Muscle of leg (tissue), 11 donors: ENCODE measurements around the gene LMF1. TPM values are rescaled to one million over a fixed set of nuclear protein-coding genes. Genes with fewer than 3 reads are reported as not detected.
A peak's percentile ranks its signal among the peaks of the same experiment; 100 is the strongest.

ENCODE experiments used
- DNase-seq: peaks from one replicate; pipeline ENCODE4 v3.0.0; 2013
- H3K27ac ChIP-seq: one replicate; pipeline ENCODE4 v1.5.1; 2013; ENCODE audit warnings: mild to moderate bottlenecking, low read length, control low read depth
- H3K27me3 ChIP-seq: one replicate; pipeline ENCODE4 v1.6.1; 2013; ENCODE audit warnings: low read length; ENCODE audit not compliant: control insufficient read depth, insufficient read depth
- H3K36me3 ChIP-seq: one replicate; pipeline ENCODE4 v1.6.1; 2013; ENCODE audit warnings: low read length; ENCODE audit not compliant: control insufficient read depth, insufficient read depth
- H3K4me1 ChIP-seq: one replicate; pipeline ENCODE4 v1.6.1; 2013; ENCODE audit warnings: low read length; ENCODE audit not compliant: control insufficient read depth, insufficient read depth
- H3K4me3 ChIP-seq: one replicate; pipeline ENCODE4 v1.5.1; 2013; ENCODE audit warnings: low read length, control low read depth
- H3K9me3 ChIP-seq: replicated peaks from 2 replicates; pipeline ENCODE4 v1.6.1; 2013; ENCODE audit warnings: low read depth, low read length; ENCODE audit not compliant: control insufficient read depth
- WGBS: methylation state at CpG from one replicate; pipeline ENCODE4 v1.1.5; 2013; ENCODE audit warnings: missing lambda C conversion rate; ENCODE audit not compliant: insufficient coverage; 5-methylcytosine and 5-hydroxymethylcytosine counted together
- polyA plus RNA-seq, 8 donors: library from polyadenylated mRNA; unstranded; fragments of 120-200 nt; gene quantifications; one replicate each; pipeline versions ENCODE4 v1.2.1 to v1.2.3, GENCODE V29; 2013; ENCODE audit warnings: inconsistent platforms in 1 of 8, low replicate concordance in 1 of 8; ENCODE audit not compliant: insufficient read length in 8 of 8, insufficient read depth in 1 of 8
- total RNA-seq: library from RNA; stranded (reverse); fragments of 120-200 nt; gene quantifications from one replicate; pipeline ENCODE4 v1.2.4, GENCODE V29; 2013

Gene LMF1
- total and polyA plus RNA-seq, 9 donors, result 8.7 to 14.1 (median 10.2) TPM

DNA sequence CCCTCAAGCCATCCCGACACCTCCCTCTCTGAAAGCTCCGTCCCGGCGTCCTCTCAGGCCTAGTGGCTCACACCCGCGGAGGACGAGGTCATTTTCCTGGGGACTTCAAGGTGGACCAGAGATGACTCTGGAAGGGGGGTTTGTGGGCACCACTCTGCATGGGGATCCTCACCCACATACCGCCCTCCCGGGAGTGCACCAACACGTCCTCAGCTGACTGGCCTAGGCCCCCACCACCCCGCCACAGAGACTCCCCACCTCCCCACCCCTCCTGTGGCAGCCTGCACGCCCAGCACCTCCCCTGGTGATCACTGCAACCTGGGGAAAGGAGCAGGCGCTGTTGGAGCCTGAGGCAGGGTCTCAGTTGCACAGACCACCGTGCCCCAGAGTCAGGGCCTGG is 8.4 kb upstream of the LMF1 start:
- Histone ChIP-seq H3K4me3 (no peak overlapping the region), H3K4me1 (peaks cover 85% of the 10 kb centered on the region), H3K36me3 (no peaks in the 10 kb centered on the region), H3K27ac (no peak overlapping the region), H3K9me3 (no peaks in the 10 kb centered on the region), H3K27me3 (peaks cover 25% of the 10 kb centered on the region)
- WGBS, result 83% methylated on average over 2 of the region's 14 CpGs
- no peak for DNase-seq

DNA sequence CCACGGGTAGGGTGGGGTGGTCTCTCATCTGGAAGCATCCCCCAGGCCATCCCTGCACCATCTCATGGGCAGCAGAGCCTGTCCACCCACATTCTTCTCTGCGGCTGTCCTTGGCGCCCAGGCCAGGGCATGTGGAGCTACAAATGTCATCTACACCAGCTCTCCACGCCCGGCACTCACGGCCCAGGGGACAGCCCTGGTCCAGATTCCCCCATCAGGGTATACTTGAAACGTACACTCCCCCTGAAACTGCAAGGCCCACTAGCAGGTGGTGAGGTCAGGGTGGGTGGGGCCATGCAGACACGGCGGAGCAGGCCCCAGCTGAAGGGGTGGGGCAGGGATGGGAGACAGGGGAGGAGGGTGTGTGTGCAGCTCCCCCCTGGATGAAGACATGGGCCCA is 7.6 kb upstream of the LMF1 start:
- Histone ChIP-seq H3K4me3 (no peak overlapping the region), H3K27me3 (peaks cover 20% of the 10 kb centered on the region)
- WGBS, result no CpG with 5 or more reads among the region's 9 CpGs

DNA sequence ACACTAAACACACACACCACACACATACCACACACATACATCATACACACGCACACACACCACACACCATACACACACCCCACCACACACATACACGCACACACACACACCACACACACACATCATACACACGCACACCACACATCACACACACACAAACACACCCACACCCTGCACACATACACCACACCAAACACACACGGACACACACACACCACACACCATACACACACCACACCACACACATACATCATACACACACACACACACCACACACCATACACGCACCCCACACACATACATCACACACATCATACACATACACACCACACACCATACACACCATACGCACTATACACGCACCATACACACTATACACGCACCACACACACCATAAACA is 7.1 kb upstream of the LMF1 start:
- WGBS, result 39% methylated on average over 4 of the region's 8 CpGs
- peaks cover 16% of the 10 kb centered on the region for H3K27me3 ChIP-seq

More for the DNA sequence above, 7.6 kb upstream of the LMF1 start:
- H3K9me3 ChIP-seq, result no peaks in the 10 kb centered on the region
- DNase-seq, result no peak
- no peaks in the 10 kb centered on the region for H3K36me3 ChIP-seq
- H3K27ac ChIP-seq, result no peak overlapping the region
- H3K4me1 ChIP-seq, result peaks cover 85% of the 10 kb centered on the region

DNA sequence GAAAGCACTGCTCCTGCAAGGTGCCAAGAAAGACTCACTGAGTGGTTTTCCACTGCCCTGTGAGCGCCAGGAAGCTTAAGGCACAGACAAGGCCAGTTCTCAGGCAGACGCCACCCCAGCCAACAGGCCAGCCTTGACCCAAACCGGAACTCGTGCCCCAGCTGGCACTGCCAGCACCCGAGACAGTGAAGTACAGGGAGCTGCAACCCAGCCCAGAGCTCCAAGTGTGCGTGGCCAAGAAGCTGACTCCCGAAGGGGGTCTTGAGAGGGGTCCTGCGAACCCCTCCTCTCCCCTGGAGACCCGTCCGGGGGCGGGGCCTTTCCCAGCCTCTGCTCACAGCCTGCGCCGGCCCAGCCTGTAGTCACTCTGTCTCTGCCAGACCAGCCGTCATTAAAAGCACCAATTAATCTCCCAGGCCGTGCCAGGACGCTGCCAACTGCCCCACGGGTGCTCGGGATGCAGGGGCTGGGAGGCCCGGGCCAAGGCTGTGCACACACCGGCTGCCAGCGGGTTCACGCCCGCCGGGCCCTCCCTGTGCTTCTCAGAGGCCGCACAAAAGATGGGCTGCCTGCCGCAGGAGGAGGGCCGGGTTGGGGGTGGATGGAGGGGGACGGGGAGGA is 6.4 kb upstream of the LMF1 start:
- no peaks in the 10 kb centered on the region for H3K36me3 ChIP-seq
- no peaks in the 10 kb centered on the region for H3K9me3 ChIP-seq
- WGBS, result 24% methylated on average over 23 of the region's 28 CpGs
- H3K4me3 ChIP-seq, result no peak overlapping the region
- H3K27ac ChIP-seq, result peak overlapping the region; percentile 75
- DNase-seq, result peak; percentile 87
- peaks cover 80% of the 10 kb centered on the region for H3K4me1 ChIP-seq
- H3K27me3 ChIP-seq, result peaks cover 9% of the 10 kb centered on the region

More for the DNA sequence above, 7.1 kb upstream of the LMF1 start:
- Histone ChIP-seq H3K36me3 (no peaks in the 10 kb centered on the region), H3K4me1 (peaks cover 83% of the 10 kb centered on the region), H3K9me3 (no peaks in the 10 kb centered on the region), H3K27ac (peak overlapping the region; percentile 75), H3K4me3 (no peak overlapping the region)
- DNase-seq, result no peak

DNA sequence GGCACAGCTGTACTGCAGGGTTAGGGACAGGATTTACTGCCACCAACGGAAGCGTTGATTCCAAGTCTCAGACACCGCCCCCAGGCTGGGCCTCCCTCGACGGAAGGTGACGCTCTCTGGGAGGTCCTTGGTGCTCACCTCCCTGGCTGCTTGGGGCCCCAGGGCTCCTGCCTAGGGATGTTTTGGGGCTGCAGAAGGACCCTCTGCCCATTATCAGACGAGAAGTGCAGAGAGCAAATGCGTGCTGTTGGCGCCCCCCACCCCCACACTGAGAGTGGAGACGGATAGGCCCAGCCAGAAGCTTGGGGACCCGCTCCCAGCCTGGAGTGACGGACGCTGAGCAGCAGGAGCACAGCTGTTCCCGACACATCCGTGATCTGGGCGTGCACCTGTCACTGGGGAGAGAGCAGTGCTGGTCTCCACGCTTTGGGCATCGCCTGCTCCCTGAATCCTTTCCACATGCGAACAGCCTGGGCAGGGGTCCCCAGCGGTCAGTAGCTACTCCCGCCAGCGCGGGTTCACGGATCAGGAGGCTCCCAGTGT is 5.7 kb upstream of the LMF1 start:
- H3K4me3 ChIP-seq, result no peak overlapping the region
- 41% methylated on average over 24 of the region's 24 CpGs for WGBS
- H3K27me3 ChIP-seq, result peaks cover 7% of the 10 kb centered on the region
- peak overlapping the region; percentile 75 for H3K27ac ChIP-seq
- no peaks in the 10 kb centered on the region for H3K36me3 ChIP-seq
- peaks cover 2% of the 10 kb centered on the region for H3K9me3 ChIP-seq
- H3K4me1 ChIP-seq, result peaks cover 82% of the 10 kb centered on the region
- peak; percentile 85 for DNase-seq

DNA sequence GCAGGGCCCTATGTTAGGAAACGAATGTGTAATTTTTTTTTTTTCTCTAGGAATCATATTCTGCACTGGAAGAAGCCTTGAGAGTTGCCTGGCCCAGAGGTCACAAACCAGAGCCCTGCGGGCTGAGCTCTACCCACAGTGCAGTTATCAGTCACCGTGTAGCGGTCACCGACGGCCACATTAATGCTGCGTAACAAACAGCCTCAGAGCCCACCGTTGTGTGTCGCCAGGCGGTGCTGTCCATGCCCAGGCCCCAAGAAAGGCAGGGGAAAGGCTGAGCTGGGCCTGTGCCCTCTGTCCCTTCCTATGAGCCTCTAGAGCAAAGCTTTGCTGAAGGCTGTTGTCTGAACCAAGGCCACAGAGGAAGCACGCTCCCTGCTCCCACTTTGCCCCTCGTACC is 4.5 kb upstream of the LMF1 start:
- WGBS, result 91% methylated on average over 11 of the region's 12 CpGs
- Histone ChIP-seq H3K27ac (peak overlapping the region; percentile 64), H3K9me3 (peaks cover 3% of the 10 kb centered on the region), H3K4me1 (peaks cover 84% of the 10 kb centered on the region), H3K36me3 (no peaks in the 10 kb centered on the region), H3K27me3 (peaks cover 7% of the 10 kb centered on the region), H3K4me3 (no peak overlapping the region)
- DNase-seq, result no peak

DNA sequence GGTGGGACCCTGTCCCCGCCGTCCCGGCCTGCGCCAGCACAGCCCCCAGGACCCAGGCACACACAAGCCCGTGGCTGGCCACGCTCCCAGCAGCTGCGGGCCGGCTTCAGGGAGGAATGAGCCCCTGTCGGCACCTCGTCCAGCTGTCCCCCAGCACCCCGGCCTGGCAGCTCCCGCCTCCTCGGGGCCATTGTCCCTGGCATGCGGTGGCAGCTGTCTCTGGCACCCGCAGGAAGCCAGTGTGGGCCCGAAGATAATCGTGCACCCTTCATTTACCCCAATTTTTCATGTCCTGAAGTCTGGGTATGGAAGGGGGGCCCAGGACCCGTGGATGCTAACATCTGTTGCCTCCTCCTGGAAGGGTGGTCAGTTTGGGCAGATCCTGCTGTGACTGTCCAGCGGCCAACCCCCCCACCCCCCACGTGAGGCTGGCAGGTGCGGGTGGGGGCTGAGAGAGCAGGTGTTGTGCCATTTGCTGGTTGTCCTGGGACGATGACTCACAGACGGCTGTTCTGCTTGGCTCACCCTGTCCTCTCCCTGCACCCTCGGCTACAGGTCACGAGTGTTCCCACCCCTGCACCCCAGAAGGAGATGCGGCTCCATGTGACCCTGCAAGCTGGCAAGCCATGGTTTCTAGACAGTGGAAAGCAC is 4.0 kb upstream of the LMF1 start:
- WGBS, result 64% methylated on average over 14 of the region's 26 CpGs
- peaks cover 83% of the 10 kb centered on the region for H3K4me1 ChIP-seq
- H3K27me3 ChIP-seq, result peaks cover 4% of the 10 kb centered on the region
- peaks cover 3% of the 10 kb centered on the region for H3K9me3 ChIP-seq
- peak overlapping the region; percentile 75 for H3K27ac ChIP-seq
- H3K4me3 ChIP-seq, result no peak overlapping the region
- peak; percentile 86 for DNase-seq
- H3K36me3 ChIP-seq, result no peaks in the 10 kb centered on the region

DNA sequence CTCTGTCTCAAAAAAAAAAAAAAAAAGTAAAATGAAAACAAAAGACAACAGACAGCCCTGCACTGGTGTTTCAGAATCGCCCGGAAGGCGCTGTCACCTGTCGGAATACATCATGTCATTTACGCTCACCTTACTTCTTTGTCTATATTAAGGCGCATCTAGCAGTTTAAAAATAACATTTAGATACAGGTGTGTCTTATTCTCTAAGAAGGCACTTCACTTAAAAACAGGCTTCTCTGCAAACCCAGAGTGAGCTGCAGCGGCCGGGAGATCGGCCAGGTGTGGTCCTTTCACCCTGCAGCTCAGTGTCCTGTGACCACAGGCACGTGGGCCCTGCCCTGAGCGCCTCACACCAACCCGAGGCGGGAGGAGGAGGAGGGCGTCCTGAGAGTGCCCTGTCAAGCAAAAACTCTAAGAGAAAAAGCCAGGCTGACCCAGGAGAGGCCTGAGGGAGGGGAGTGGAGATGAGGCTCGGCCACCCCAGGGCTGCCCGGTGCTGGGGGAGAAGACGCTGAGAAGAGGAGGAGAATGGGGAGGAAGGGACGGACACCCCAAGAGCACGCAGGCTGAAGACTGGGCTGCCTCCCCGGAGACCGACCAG is 3.3 kb upstream of the LMF1 start:
- Histone ChIP-seq H3K4me1 (peaks cover 83% of the 10 kb centered on the region), H3K36me3 (peaks cover 4% of the 10 kb centered on the region), H3K9me3 (peaks cover 3% of the 10 kb centered on the region), H3K27ac (peak overlapping the region; percentile 75), H3K4me3 (no peak overlapping the region), H3K27me3 (peaks cover 2% of the 10 kb centered on the region)
- 44% methylated on average over 13 of the region's 21 CpGs for WGBS
- no peak for DNase-seq

DNA sequence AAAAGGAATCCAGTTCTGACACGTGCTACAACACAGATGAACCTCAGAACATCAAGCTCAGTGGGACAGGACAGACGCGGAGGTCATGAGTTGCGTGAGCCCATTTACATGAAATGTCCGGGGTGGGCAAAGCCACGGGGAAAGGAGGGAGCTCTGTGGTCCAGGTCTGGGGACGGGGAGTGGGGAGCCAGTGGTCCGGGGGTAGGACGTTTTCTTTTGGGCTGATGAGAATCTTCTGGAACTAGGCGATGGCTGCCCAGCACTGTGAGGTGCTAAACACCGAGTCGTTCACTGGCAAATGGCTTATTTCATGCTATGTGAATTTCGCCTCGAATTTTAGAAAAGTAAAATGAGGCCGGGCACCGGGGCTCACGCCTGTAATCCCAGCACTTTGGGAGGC is 2.6 kb upstream of the LMF1 start:
- Histone ChIP-seq H3K9me3 (peaks cover 3% of the 10 kb centered on the region), H3K4me1 (peaks cover 79% of the 10 kb centered on the region), H3K27me3 (peaks cover 2% of the 10 kb centered on the region), H3K4me3 (no peak overlapping the region), H3K27ac (no peak overlapping the region), H3K36me3 (peaks cover 5% of the 10 kb centered on the region)
- no peak for DNase-seq
- 85% methylated on average over 15 of the region's 17 CpGs for WGBS

DNA sequence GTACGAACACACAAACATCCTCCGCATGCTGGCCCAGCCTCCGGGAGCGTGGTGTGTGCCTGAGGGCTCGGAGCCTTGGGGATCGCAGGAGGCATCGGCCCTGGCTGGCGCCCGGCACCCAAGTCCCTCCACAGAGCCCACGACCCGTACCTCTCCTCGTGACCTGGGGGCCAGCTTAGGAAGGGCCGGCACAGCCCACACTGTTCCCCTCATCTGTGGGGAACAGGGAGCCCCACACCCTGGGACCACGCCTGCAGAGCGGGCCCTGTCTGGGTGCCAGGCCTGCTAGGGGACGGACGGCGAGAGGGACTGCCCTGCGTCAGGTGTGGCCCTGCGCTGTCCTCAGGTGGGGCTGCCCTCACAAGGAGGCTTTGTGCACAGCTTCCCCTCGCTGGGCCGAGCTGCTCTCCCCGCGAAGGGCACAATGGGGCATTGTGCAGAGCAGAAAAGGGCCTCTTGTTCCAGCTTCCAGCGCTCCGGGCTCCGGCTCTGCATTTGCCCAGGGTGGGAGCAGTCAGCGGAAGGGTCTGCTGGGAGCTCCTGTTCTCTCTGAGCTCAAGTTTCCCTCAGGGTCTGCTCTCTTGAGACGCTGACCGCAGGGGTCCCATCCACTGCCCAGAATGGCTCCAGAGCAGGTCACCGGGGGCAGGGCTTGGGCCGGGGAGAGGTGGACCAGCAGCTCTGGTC is 1.7 kb upstream of the LMF1 start:
- peaks cover 71% of the 10 kb centered on the region for H3K4me1 ChIP-seq
- WGBS, result 82% methylated on average over 31 of the region's 32 CpGs
- H3K27me3 ChIP-seq, result peaks cover 2% of the 10 kb centered on the region
- H3K4me3 ChIP-seq, result no peak overlapping the region
- peak overlapping the region; percentile 37 for H3K27ac ChIP-seq
- peaks cover 12% of the 10 kb centered on the region for H3K36me3 ChIP-seq
- H3K9me3 ChIP-seq, result peaks cover 3% of the 10 kb centered on the region
- no peak for DNase-seq
